ENCODE results near the gene ZNF764. TPM values are rescaled to one million over a fixed set of nuclear protein-coding genes. Genes with fewer than 3 reads are reported as not detected.

ZNF764 gene
- total RNA-seq, 2 experiments from 2014 or later, result 9.7 to 10.4 TPM

GRCh38 chr16:30565526-30565925 is 7.4 kb upstream of the ZNF764 start:
- ChIA-PET CTCF (interaction anchor here (1.1 to 2.6 kb wide), 6 partner anchors 31 to 136 kb away, joined by 3 to 11 read pairs (median 5); partner anchors contain the start of genes DCTPP1 and ZNF747), POLR2A (interaction anchor here (1.2 to 4.0 kb wide), 4 partner anchors 7 to 45 kb away, joined by 4 to 35 read pairs (median 16); partner anchors contain the start of genes ZNF689, ZNF747 and ZNF764)
- no peaks in the 10 kb centered on the region for H3K9me3 Mint-ChIP-seq
- peaks cover 2% of the 10 kb centered on the region for H3K36me3 Mint-ChIP-seq (ENCODE audit: low read depth)
- H3K4me3 Mint-ChIP-seq, result no peak overlapping the region
- H3K4me1 Mint-ChIP-seq (ENCODE audit: low read depth), result peaks cover 34% of the 10 kb centered on the region
- no peak for TF ChIP-seq CTCF (IDR thresholded peaks at IDR 0.05)
- H3K27ac Mint-ChIP-seq, result no peak overlapping the region
- no peak for DNase-seq
- ATAC-seq, result no peak
- intact Hi-C loops (cut with micrococcal nuclease), result no loop called here
- no peaks in the 10 kb centered on the region for H3K27me3 Mint-ChIP-seq

- intact Hi-C loops (cut with micrococcal nuclease), result no loop called here
- no peaks in the 10 kb centered on the region for H3K9me3 Mint-ChIP-seq
- TF ChIP-seq CTCF (IDR thresholded peaks at IDR 0.05), result no peak
- H3K4me3 Mint-ChIP-seq, result peak overlapping the region; percentile 76
- DNase-seq (no peak), ATAC-seq (no peak)
- H3K4me1 Mint-ChIP-seq (ENCODE audit: low read depth), result peaks cover 22% of the 10 kb centered on the region
- ChIA-PET POLR2A (interaction anchor here (0.7 to 2.2 kb wide), 8 partner anchors 10 to 190 kb away, joined by 3 to 19 read pairs (median 4); partner anchors contain the start of gene ZNF747), CTCF (interaction anchor here (2.4 kb wide), 1 partner anchor 67 kb away, joined by 6 read pairs; no protein-coding TSS in a partner anchor)
- H3K27ac Mint-ChIP-seq, result peak overlapping the region; percentile 81
- no peaks in the 10 kb centered on the region for H3K27me3 Mint-ChIP-seq
- H3K36me3 Mint-ChIP-seq (ENCODE audit: low read depth), result peaks cover 5% of the 10 kb centered on the region
Measured at GRCh38 chr16:30562021-30562420, 3.8 kb upstream of the ZNF764 start.

- no peaks in the 10 kb centered on the region for H3K9me3 Mint-ChIP-seq
- peak overlapping the region; percentile 76 for H3K4me3 Mint-ChIP-seq
- H3K36me3 Mint-ChIP-seq (ENCODE audit: low read depth), result peaks cover 7% of the 10 kb centered on the region
- peak overlapping the region; percentile 81 for H3K27ac Mint-ChIP-seq
- TF ChIP-seq CTCF (IDR thresholded peaks at IDR 0.05), result no peak
- ChIA-PET CTCF (interaction anchor here (1.2 to 2.4 kb wide), 2 partner anchors 55 to 68 kb away, joined by 3 to 6 read pairs; no protein-coding TSS in a partner anchor), POLR2A (interaction anchor here (0.6 to 2.2 kb wide), 11 partner anchors 10 to 189 kb away, joined by 3 to 19 read pairs (median 3); partner anchors contain the start of genes ZNF688 and ZNF747)
- DNase-seq, result peak; percentile 27
- H3K27me3 Mint-ChIP-seq, result no peaks in the 10 kb centered on the region
- H3K4me1 Mint-ChIP-seq (ENCODE audit: low read depth), result peaks cover 19% of the 10 kb centered on the region
- intact Hi-C loops (cut with micrococcal nuclease), result no loop called here
- ATAC-seq, result no peak
Measured at GRCh38 chr16:30561089-30561816, 3.1 kb upstream of the ZNF764 start.

GRCh38 chr16:30559690-30560089 is 1.5 kb upstream of the ZNF764 start:
- DNase-seq (no peak), ATAC-seq (no peak)
- Mint-ChIP-seq H3K36me3 (ENCODE audit: low read depth) (peaks cover 13% of the 10 kb centered on the region), H3K4me1 (ENCODE audit: low read depth) (peaks cover 28% of the 10 kb centered on the region), H3K27ac (peak overlapping the region; percentile 75), H3K4me3 (no peak overlapping the region), H3K27me3 (no peaks in the 10 kb centered on the region), H3K9me3 (no peaks in the 10 kb centered on the region)
- no peak for TF ChIP-seq CTCF (IDR thresholded peaks at IDR 0.05)
- ChIA-PET POLR2A (interaction anchor here (3.1 to 3.4 kb wide), 2 partner anchors 8 to 12 kb away, joined by 27 read pairs; partner anchors contain the start of gene ZNF688), CTCF (interaction anchor here (4.2 kb wide), 1 partner anchor 25 kb away, joined by 18 read pairs; the partner anchor contains the start of gene ZNF747)
- intact Hi-C loops (cut with micrococcal nuclease), result loop anchor here (10.0 kb wide), 1 partner anchor 465 kb away; the partner anchor contains the start of genes TBX6 and YPEL3
